Subcutaneous abdominal adipose tissue (tissue), 5 donors: ENCODE data around the gene TGFBR2.

Source experiments
- H3K27ac ChIP-seq: one replicate; pipeline ENCODE4 v1.7.0; 2013; ENCODE audit warnings: low read depth, mild to moderate bottlenecking, inconsistent platforms, low read length, moderate library complexity
- H3K27me3 ChIP-seq, 5 donors: one replicate each; pipeline ENCODE4 v1.7.0; 2013; ENCODE audit warnings: low read length in 5 of 5, inconsistent platforms in 1 of 5; ENCODE audit not compliant: control insufficient read depth in 5 of 5, insufficient read depth in 4 of 5
- H3K36me3 ChIP-seq, 5 donors: one replicate each; pipeline ENCODE4 v1.7.0; 2013; ENCODE audit warnings: low read length in 5 of 5; ENCODE audit not compliant: control insufficient read depth in 5 of 5, insufficient read depth in 5 of 5
- H3K4me1 ChIP-seq, 5 donors: one replicate each; pipeline ENCODE4 v1.7.0; 2013; ENCODE audit warnings: low read length in 5 of 5, mild to moderate bottlenecking in 3 of 5, moderate library complexity in 1 of 5; ENCODE audit not compliant: control insufficient read depth in 5 of 5, insufficient read depth in 5 of 5
- H3K4me3 ChIP-seq, 5 donors: one replicate each; pipeline ENCODE4 v1.7.0; 2013; ENCODE audit warnings: low read length in 5 of 5, low read depth in 1 of 5
- H3K9ac ChIP-seq, 5 donors: one replicate each; pipeline ENCODE4 v1.7.0; 2013; ENCODE audit warnings: low read length in 5 of 5, mild to moderate bottlenecking in 4 of 5, moderate library complexity in 3 of 5
- H3K9me3 ChIP-seq, 5 donors: one replicate each; pipeline ENCODE4 v1.7.0; 2013; ENCODE audit warnings: low read length in 5 of 5; ENCODE audit not compliant: control insufficient read depth in 5 of 5
- donor health status: healthy.
- donor health status: healthy.
- donor health status: healthy.
- donor health status: healthy.
- donor health status: healthy.

The TGFBR2 gene

GRCh38 chr3:30632521-30632920 lies 26.1 kb downstream of the TGFBR2 start:
- peaks cover 4 to 83% (median 72%) of the 10 kb centered on the region in 5 donors for H3K4me1 ChIP-seq
- peak overlapping the region; percentile 27 for H3K27ac ChIP-seq

GRCh38 chr3:30633718-30634117 lies 27.3 kb downstream of the TGFBR2 start:
- no peak overlapping the region for H3K27ac ChIP-seq
- peaks cover 4 to 78% (median 73%) of the 10 kb centered on the region in 5 donors for H3K4me1 ChIP-seq

More at GRCh38 chr3:30632521-30632920, 26.1 kb downstream of the TGFBR2 start:
- Histone ChIP-seq H3K9me3 (peaks cover 0 to 4% (median 0%) of the 10 kb centered on the region in 5 donors), H3K27me3 (no peaks in the 10 kb centered on the region), H3K36me3 (peaks cover 0 to 4% (median 4%) of the 10 kb centered on the region in 5 donors), H3K9ac (no peak overlapping the region), H3K4me3 (no peak overlapping the region)

DNA sequence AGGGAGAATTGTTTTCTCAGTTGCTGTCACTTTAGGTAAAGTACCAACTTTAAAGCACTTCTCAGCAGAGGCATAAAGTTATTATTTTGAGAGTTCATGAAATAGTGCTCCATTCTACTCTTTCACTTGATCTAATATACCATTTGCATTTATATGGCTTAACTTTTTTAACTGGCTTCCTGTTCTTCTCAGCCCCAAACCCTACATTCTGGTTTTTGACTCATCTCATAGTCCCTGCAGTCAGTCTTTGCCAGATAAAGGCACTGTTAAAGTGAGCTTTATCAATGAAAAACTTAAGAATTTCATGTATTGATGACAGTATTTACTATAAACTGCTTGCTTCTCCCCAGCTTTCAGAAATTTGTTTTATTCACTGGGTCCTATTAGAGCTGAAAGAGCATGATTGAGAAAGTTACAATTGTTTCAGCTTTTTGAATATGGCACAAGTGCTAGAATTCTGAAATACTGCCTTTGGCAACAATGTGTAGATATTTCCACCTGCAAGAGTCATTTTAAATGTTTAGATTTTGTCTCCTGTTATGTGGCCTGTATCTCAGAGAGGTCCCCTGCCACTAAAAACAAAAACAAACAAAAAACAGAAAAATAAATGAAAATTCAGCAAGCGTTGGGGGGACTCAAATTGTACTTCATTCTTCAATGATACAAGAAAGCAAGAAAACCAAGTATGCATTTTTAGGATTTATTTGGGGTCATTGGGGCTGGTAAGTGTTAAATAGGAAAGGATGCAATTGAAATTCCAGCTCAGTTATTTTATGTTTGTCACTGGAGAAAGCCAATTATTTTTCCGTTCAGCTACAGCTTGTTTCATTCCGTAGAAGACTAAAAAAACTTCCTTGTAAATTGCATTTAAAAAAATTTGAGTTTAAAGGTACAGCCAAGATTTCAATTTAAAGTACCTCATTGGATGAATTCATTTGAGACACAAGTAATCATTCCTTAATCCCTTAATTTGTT lies 28.6 kb downstream of the TGFBR2 start:
- Histone ChIP-seq H3K4me3 (no peak overlapping the region), H3K27ac (peak overlapping the region; percentile 42), H3K9me3 (peaks cover 0 to 4% (median 0%) of the 10 kb centered on the region in 5 donors), H3K27me3 (no peaks in the 10 kb centered on the region), H3K4me1 (peaks cover 4 to 76% (median 66%) of the 10 kb centered on the region in 5 donors), H3K9ac (peak overlapping the region in 1 of 5 donors; percentile 36), H3K36me3 (peaks cover 0 to 4% (median 4%) of the 10 kb centered on the region in 5 donors)

More at GRCh38 chr3:30633718-30634117, 27.3 kb downstream of the TGFBR2 start:
- Histone ChIP-seq H3K27me3 (no peaks in the 10 kb centered on the region), H3K9ac (no peak overlapping the region), H3K36me3 (peaks cover 0 to 4% (median 4%) of the 10 kb centered on the region in 5 donors), H3K9me3 (peaks cover 0 to 4% (median 0%) of the 10 kb centered on the region in 5 donors), H3K4me3 (no peak overlapping the region)

GRCh38 chr3:30637310-30638219 lies 31.2 kb downstream of the TGFBR2 start:
- H3K9me3 ChIP-seq: no peaks in the 10 kb centered on the region

GRCh38 chr3:30638685-30639412 lies 32.4 kb downstream of the TGFBR2 start:
- no peak overlapping the region for H3K4me3 ChIP-seq
- H3K9ac ChIP-seq: peak overlapping the region in 1 of 5 donors; percentile 11
- peaks cover 15 to 79% (median 64%) of the 10 kb centered on the region in 5 donors for H3K4me1 ChIP-seq
- H3K27me3 ChIP-seq: no peaks in the 10 kb centered on the region
- H3K36me3 ChIP-seq: peaks cover 0 to 4% (median 0%) of the 10 kb centered on the region in 5 donors
- no peaks in the 10 kb centered on the region for H3K9me3 ChIP-seq
- peak overlapping the region; percentile 8 for H3K27ac ChIP-seq

More at GRCh38 chr3:30637310-30638219, 31.2 kb downstream of the TGFBR2 start:
- Histone ChIP-seq H3K9ac (no peak overlapping the region), H3K4me3 (no peak overlapping the region), H3K4me1 (peaks cover 9 to 77% (median 62%) of the 10 kb centered on the region in 5 donors), H3K27me3 (no peaks in the 10 kb centered on the region), H3K36me3 (peaks cover 0 to 4% (median 0%) of the 10 kb centered on the region in 5 donors), H3K27ac (peak overlapping the region; percentile 2)

DNA sequence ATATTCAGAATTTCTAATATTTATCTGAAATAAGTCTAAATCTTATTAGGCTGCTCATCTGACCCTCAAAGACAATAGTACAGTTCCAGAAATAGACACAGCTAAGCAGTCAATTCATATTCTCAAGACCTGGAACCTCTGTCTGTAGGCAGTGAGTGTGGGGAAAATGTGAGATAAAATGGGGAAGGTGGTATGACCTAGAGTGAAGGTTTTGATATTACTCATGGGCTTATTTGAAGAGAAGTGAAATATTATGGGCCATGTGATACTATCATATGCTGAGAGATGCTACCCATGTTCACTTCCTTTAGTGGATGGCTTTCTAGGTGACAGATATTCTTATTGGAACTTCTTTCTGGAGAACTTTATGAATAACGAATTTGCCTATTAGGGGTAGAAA lies 33.5 kb downstream of the TGFBR2 start:
- Histone ChIP-seq H3K4me1 (peaks cover 21 to 80% (median 66%) of the 10 kb centered on the region in 5 donors), H3K27ac (peak overlapping the region; percentile 8), H3K4me3 (no peak overlapping the region), H3K9ac (no peak overlapping the region), H3K27me3 (no peaks in the 10 kb centered on the region), H3K36me3 (peaks cover 0 to 6% (median 2%) of the 10 kb centered on the region in 5 donors), H3K9me3 (no peaks in the 10 kb centered on the region)

- Histone ChIP-seq H3K27me3 (no peaks in the 10 kb centered on the region), H3K4me3 (no peak overlapping the region), H3K9me3 (no peaks in the 10 kb centered on the region), H3K27ac (peak overlapping the region; percentile 85), H3K36me3 (peaks cover 3 to 12% (median 6%) of the 10 kb centered on the region in 5 donors), H3K4me1 (peaks cover 21 to 73% (median 59%) of the 10 kb centered on the region in 5 donors), H3K9ac (no peak overlapping the region)
Measured at GRCh38 chr3:30640851-30641250, 34.5 kb downstream of the TGFBR2 start.

DNA sequence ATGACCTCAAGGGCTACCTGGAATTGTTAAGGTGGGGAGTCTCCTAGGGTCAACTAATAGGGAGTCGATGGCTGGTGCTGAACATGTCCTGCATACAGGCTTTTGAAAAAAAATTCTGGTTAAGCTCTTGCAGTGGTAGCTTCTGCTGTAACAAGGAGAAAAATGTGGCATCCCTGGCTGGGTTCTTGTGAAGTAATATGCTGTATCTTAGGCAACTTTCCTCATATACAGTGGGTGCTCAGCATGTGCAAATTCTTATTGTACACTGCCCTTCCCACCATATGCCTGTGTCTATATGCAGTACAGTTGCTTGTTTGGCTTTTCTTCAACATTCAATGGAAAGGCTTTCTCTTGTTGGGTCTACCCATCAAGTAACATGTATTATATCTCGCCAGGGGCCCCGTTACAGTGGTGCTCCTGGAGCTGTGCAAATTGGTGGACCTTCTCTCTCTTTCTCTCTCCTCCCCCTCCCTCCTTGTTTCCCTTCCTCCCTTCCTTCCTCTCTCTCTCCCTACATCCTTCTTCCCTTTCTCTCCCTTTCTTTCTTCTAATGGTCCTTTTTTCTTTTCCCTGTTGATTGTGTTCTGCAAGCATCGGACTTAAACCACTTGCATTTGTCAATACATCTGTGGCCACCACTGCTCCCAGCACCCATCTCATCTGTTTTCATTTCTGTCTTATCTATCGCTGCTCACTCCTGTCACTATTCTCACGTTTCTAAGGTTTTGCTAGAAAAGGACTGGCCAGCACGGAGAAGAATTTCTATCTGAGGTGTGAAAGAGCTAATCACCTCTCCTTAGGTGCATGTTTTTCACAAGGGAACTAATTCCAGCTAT lies 35.2 kb downstream of the TGFBR2 start:
- Histone ChIP-seq H3K4me1 (peaks cover 21 to 75% (median 65%) of the 10 kb centered on the region in 5 donors), H3K27me3 (no peaks in the 10 kb centered on the region), H3K4me3 (no peak overlapping the region), H3K36me3 (peaks cover 8 to 20% (median 14%) of the 10 kb centered on the region in 5 donors), H3K9ac (no peak overlapping the region), H3K27ac (peak overlapping the region; percentile 85), H3K9me3 (no peaks in the 10 kb centered on the region)
